Mesenteric fat pad (tissue), 1 donor: ENCODE measurements around the gene SV2B. TPM values are rescaled to one million over a fixed set of nuclear protein-coding genes. Genes with fewer than 3 reads are reported as not detected.
"Not testable (repeated sequence)": the region's sequence is repeated elsewhere in the genome, so short reads cannot be mapped to it uniquely, and the experiment has no call there.

Experiments used
- DNase-seq: peaks from one replicate; pipeline ENCODE4 v3.0.0-alpha.2; 2020; ENCODE audit warnings: low spot score
- long read RNA-seq: library from polyadenylated mRNA; unstranded; transcript quantifications from one replicate; pipeline ENCODE4 v2.0.0, GENCODE V29; 2020
- total RNA-seq: library from RNA; stranded (reverse); fragmentation: NEBNext Ultra II Directional; extraction: Animal tissue kit (Norgen Biotek cat#: 25700); gene quantifications from one replicate; pipeline ENCODE4 v1.2.1, GENCODE V29; 2021
- donor health status: DM: yes; HTN: yes; CAD: no.

Gene SV2B, protein sequence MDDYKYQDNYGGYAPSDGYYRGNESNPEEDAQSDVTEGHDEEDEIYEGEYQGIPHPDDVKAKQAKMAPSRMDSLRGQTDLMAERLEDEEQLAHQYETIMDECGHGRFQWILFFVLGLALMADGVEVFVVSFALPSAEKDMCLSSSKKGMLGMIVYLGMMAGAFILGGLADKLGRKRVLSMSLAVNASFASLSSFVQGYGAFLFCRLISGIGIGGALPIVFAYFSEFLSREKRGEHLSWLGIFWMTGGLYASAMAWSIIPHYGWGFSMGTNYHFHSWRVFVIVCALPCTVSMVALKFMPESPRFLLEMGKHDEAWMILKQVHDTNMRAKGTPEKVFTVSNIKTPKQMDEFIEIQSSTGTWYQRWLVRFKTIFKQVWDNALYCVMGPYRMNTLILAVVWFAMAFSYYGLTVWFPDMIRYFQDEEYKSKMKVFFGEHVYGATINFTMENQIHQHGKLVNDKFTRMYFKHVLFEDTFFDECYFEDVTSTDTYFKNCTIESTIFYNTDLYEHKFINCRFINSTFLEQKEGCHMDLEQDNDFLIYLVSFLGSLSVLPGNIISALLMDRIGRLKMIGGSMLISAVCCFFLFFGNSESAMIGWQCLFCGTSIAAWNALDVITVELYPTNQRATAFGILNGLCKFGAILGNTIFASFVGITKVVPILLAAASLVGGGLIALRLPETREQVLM
- total RNA-seq, result 8.1 TPM
- long read RNA-seq, partial matches to known transcripts, result 2 of 7 reads
- long read RNA-seq, other reads (novel, unspliced or antisense), result 5 of 7 reads

DNA sequence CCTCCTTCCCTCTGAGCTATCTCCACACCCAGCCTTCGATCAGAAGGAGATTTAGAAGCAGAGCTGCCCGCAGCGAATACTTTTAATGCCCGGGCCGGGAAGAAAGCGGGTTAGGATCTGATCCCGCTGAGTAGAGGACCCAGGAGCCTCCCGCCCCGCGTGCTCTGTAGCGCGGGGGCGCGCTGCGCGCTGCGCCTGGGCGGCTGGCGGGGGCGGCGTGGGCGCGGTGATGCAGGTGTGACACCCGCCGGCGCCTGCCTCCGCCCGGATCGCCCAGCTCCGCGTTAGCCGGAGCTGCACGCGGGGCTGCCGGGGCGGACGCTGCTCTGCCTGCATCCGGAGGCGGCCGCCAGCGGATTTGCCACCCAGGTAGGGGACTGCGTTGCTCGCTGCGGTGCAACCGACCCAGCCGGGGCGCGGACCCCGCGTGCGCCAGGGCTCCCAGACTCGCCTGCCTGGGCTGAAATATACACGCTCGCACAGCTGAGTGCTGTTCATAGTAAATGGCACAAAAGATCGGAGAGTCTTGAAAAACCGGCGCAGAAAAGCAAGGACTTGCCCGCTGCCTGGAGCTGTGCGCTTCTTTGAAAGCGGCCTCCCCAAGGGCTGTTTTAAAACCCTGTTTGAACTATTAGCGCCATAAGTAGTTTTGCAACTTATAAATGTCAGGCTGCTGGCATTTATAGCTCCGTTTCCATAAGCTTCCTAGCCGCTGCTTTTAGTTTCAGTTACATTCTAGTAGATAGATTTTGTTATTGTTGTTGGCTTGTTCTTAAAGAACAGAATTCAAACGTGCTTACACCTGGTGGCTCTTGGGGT, at the start of gene SV2B:
TSS of gene SV2B (plus strand) at position 263 of the 819 bp plus-strand sequence. CDS start 126,007 bp downstream, outside the sequence.
- DNase-seq, result no peak

DNA sequence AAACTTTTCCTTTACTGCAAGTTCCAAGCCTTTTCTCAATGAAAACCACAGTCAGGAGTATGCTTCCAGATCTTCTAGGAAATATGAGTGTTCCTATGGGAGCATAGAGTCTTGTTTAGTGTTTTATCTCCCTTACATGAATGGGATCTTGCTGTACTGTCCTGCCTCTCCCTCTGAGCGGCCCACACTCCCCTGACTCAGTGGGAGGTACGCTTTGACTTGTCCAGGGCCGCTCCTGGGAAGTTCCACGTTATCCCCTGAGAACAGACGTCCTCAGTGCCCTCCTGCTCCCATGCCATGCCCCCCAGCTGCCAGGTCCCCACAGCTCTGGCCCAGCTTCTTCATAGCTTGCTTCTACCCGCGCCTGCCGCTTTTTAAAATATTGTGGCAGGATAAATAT, 48.8 kb upstream of the SV2B start:
- no peak for DNase-seq

DNA sequence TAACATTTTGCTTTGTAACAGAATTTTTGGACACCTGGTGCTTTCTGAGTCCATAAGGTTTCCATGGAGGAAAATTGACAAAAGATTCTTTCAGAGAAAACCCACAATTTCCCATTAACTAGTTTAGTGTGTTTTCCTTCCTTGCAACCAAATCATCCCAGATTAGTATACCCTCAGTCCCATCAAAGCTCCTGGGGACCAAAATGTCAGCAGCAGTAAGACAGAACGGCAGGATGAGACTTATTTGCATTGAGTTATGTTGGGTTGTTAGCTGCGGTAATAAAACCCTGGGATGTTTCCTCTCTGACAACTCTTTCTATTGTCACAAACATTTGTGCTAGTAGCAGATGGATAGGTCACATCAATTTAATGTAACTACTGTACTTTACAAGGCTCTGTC, 45.2 kb upstream of the SV2B start:
- no peak for DNase-seq

DNA sequence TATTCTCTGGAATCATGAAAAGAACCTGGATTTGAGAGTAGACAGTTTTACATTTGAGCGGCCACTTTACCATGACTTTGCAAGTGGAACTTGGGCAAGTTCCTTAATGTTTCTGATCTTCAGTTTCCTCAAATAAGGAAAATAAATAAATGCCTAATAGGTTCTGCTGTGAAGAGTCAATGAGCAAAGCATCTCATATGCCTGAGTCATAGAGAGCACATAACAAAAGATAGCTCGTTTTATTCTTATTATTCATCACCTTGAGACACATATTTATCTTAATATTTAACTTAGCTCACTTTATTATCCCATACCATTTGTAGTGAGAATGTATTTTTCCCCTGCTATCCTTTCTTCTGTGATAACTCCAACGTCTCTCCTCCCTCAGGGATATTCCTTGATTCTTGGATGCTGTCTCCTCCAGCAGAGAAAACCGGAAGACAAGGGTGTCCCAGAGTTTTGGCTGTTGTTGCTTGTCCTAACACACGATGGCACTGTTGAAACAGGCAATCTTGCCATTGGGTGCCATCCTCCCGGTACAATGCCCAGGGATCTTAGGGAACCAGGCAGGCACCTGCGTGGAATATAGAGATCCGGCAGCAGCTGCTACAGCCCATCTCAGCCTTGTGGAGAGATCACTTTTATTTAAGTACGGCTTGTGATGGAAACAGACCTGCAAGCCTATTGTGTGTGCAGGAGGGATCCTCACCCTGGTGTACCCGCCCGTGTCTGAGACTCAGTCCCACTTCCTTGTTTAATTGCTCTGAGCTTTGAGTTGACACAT, 44.3 kb upstream of the SV2B start:
- no peak for DNase-seq

DNA sequence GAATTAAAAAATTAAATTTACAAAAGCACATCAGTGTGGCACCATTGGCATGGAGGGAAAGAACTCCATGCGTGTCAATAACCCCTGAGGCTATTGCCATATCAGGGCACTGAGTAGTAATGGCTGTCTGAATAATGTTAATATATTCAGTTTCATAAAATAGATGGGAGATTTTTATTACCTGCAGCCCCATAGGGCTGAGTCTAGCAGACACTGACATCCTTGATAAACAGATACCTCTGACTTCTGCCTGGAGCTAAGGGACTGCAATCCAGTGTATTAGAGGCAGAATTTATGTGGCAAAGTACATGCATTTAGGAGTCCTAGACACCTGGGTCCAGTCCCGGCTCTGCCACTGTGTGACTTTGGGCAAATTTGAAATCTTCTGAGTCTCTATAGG, 38.8 kb upstream of the SV2B start:
- no peak for DNase-seq

DNA sequence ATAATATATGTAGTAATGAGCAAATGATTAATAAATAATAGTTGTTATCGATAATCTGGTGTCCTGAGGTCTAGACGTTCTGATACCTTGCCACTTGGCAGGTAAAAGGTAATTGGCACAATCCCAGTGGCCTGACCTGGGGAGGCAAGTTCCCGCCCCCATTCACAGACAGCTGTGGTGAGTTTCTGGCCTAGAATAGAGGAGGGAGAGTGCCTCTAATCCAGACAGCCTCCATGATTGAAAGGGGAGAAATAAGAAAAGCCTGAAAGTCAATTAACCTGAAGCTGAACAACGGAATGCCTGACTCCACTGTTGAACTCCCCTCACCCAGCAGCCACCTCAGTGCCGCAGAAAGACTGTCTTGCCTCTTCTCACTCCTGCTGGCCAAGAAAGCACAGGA, 38.1 kb upstream of the SV2B start:
- DNase-seq, result no peak

DNA sequence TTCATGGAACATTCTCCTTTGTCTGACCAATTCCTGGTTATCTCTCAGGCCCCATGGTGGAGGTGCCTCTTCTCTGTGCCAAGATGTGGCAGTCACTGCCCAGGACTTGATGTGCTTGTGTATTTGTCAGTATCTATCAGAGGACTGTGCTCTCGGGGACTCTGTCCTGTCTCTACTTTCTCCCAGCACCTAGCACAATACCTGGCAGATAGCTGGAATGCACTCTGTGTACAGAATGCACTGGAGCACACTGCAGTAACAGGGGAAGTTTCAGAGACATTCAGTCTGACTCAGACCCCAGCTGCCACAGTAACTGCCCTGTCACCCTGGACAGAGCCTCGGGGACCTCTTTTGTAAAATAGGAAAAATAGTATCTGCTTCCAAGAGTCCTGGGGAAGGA, 34.6 kb upstream of the SV2B start:
- DNase-seq, result no peak

DNA sequence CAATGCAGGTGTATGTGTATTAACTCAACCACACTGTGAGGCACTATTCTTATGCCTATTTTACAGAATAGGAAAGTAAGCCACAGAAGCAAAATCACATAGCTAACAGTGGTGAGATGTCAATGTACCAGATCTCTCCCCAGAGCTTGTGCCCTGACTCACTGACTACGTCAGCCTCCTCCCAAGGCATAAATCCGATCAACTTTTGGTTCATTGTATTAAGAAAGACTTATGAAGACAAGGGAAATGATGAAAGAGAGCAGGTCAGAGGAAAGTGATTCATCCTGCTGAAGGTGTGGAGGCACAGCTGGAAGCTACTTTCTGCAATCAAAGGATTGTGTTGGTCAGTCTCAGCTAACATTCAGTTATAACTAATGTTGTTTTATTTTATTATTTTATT, 33.0 kb upstream of the SV2B start:
- no peak for DNase-seq

DNA sequence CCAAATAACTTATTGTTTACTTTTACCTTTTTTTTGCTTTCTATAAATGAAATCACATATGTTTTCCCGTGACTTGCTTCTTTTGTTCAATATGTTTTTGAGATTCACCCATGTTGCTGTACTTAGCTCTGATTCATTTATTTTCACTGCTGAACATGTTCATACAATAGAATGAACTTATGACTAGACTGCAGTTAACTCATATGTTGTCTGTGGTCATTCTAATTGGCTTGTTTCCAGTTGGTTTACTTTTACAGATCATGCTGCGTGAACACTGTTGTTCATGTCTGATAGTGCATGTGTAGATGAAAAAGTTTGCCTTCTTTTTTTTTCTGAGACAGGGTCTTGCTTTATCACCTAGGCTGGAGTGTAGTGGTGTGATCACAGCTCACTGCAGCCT, 31.6 kb upstream of the SV2B start:
- DNase-seq, result no peak

DNA sequence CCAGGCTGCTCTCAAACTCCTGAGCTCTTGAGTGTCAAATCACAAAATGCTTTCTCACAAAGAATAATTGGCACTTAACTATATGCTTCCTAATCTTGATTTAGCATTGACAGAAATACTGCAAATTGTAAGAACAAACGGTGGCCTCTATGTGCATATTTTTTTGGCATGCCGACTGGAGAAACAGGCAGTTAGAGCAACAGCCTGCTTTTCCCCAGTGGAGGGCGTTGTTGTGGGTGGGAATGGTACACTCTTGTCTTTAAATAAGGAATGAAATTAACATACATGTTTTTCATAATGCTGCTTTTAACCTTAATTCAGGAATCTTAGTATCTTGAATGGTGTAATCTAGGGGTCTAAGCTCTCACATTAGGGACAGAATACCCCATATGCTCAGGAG, 31.1 kb upstream of the SV2B start:
- DNase-seq, result no peak

DNA sequence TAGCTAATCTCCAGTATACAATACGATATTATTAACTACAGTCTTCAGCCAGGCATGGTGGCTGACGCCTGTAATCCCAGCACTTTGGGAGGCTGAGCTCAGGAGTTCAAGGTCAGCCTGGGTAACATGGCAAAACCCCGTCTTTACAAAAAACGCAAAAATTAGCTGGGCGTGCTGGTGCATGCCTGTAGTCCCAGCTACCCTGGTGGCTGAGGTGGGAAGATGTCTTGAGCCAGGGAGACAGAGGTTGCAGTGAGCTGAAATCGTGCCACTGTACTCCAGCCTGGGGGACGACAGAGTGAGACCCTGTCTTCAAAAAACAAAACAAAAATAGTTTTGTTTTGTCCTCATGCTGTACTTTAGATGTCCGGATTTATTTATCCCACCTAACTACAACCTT, 29.2 kb upstream of the SV2B start:
- no peak for DNase-seq

DNA sequence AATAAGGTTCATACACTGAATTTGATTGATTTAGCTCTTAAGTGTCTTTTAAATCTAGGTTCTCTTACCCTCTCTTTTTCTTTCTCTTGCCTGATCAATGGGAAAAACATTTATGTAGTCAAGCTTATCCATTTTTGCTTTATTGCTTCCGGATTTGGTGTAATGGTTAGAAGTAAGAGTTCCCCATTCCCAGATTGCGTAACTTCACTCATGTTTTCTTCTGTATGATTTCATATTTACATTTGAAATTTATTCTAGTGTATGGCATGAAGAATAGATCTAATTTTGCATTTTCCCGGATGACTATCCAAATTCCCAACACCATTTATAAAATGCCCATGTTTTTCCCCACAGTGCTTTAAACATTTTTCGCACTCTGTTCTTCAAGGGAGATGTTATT, 27.9 kb upstream of the SV2B start:
- no peak for DNase-seq

DNA sequence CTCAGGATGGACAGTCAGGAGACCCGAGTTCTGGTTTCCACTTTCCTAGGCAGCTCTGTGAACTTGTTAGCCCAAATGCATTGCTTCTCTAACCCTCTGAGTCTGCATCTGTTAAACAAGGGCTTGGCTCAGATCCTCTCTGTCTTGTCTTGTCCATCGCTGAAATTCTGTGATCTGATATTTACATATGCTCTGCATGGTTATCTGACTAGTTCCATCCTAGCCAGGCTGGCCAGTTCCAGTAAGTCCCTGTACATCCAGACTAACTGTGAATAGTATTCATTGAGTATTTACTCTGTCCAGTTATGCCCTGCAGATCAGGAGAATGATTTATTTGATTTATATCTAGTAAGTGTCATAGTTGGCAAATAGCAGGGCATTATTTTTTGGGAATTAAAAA, 27.0 kb upstream of the SV2B start:
- no peak for DNase-seq

DNA sequence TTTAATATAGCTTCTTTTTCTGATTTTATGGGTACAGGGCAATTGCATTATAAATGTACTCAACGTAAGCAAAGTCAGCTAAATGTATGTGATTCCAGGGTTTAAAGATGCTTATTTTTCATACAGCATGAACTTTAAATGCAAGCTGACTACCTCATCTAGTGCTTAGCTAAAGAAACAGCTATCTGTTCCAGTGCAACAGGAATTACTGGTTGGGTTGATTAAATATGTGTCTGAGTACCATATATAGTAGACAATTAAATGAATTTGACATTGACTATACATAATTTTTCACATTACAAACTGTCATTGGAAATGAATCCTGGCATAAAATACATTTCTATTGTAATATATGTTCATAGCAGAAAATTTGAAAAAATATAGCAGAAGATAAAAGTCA, 26.3 kb upstream of the SV2B start:
- DNase-seq, result no peak

DNA sequence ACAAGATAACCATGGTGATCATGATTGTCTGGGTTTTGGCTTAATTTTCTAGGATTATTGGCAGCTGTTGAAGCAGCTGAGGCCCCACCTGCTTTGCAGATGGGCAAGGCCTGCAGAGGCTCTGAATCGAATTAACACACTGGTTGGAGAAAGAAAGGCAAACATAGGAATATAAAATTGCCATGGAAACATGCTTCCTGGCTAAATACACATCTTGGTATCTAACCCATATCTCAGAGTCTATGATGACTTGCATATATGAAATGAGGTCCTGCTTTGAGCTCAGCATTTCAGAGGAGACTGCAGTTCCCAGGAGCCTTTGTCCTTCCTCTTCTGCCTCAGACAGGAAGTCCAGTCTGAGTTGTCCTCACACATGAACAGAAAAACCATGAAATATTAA, 24.3 kb upstream of the SV2B start:
- DNase-seq, result no peak

DNA sequence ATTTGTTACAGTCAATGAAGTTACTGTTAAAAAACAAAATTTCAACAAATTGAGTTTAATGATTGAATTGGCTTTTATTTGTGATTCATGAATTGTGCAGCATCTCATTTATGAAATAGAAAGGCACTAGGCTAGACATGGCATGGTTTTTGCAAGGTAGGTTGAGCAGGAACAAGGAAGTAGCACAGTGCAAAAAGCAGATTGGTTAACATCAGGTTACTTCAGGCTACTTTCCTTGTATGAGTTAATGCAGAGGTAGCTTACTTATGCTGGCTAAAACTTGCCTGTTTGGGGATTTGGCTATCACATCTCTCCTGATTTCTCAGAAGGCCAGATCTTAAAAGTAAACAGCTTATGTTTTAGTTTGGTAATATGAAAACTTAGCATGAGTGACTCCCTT, 23.0 kb upstream of the SV2B start:
- DNase-seq, result no peak

DNA sequence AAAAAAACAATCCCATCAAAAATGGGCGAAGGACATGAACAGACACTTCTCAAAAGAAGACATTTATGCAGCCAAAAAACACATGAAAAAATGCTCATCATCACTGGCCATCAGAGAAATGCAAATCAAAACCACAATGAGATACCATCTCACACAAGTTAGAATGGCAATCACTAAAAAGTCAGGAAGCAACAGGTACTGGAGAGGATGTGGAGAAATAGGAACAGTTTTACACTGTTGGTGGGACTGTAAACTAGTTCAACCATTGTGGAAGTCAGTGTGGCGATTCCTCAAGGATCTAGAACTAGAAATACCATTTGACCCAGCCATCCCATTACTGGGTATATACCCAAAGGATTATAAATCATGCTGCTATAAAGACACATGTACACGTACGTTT, 6.2 kb upstream of the SV2B start:
- DNase-seq, result not testable (repeated sequence)

DNA sequence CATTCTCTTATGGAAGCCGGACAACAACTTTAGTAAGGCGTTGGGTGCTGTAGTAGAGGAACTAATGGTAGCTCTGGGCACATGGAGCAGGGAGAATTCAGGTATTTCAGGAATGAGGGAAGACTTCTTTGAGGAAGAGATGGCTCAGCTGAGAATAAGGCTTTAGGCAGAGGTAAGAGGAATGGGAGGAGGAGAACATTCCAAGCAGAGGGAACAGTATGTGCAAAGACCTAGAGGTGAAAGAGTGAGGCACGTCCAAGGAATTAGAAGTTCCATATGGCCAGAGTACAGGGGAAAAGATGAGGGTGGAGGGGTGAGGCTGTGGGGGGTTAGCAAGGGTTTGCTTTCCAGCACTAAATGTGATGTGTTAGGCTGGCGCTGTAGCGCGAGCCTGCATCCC, 1.6 kb upstream of the SV2B start:
- DNase-seq, result no peak

DNA sequence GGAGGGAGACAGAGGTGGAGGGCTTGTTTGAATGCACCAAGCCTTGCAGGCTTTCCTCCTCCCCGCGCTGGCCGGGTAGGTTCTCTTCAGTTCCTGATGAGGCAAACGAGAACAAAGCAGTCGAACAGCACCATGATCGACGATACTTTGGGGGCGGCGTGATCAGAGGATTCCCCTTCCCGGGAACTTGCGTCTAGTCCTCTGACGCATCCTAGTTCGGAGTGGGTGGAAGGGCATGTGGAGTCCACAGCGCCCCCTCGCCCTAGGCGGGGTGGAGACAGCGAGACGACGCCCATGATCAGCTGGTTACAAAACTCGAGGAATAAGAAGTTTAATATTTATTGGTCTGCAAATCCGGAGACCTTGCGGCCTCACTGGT, 452 bp upstream of the SV2B start:
- DNase-seq, result no peak

DNA sequence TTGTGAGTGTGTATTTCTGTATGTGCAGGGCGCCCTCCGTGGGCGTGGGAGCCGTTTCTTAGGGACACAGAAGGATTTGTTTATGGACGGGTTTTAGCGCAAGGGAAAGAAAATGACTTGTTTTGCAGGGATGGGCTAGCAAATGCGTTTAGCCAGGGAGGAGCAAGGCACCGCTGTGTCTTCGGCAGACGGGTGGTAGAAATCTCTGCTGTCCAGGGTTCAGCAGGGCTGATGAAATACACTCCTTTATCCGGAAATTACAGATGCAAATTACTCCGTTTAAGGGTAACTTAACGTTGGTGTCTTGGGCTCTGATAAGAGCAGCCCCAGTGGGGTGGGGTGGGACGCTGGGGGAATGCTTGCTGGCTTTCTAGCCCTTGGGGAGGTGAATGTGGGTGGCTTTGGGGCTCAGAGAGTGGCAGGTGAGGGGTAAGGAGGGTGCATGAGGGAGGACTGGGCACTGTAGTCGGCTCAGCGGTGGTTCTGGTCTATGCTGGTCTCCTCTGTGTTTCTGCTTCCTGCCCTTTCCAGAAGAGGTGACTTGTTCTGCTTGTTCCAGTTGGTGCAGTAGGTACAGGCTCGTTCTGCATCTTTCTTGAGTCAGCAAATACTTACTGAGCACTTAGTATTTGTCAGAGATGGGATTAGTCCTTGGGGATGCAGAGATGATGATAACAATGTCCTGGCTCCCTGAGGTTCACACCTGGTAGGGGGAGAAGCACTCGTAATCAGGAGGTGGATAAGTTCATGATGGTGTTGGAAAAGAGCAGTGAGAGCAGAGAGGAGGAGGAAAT, 954 bp downstream of the SV2B start:
- no peak for DNase-seq

DNA sequence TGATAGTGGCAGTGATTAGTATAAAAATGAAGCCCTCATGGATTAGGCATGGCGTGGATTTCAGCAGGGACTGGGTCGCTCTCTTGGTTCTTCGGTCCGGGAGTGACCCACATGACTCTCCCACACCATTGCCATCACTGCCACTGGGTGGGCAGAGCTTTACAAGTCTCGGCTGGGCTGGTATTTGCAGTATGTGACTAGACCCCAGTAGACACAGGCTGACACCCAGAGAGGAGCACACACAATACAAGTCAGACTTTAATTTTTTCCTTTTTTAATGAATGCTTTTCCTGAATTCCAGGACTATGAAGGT, 1.5 kb downstream of the SV2B start:
- no peak for DNase-seq
